ENCODE data around the gene PRSS36.

PRSS36 gene

GRCh38 chr16:31109622-31110021 lies 40.2 kb downstream of the PRSS36 start:
- no peak overlapping the region for H3K9ac ChIP-seq (ENCODE audit: low read length)
- no peak overlapping the region for H3K4me3 ChIP-seq (ENCODE audit: insufficient read depth, low read length, poor library complexity, severe bottlenecking)

GRCh38 chr16:31108794-31109558 lies 40.9 kb downstream of the PRSS36 start:
- Histone ChIP-seq H4K20me1 (ENCODE audit: low read depth, low read length) (no peaks in the 10 kb centered on the region), H3K9ac (ENCODE audit: low read length) (peak overlapping the region; percentile 86), H3K27me3 (ENCODE audit: low read length) (no peaks in the 10 kb centered on the region), H3F3A (ENCODE audit: insufficient read depth) (0 out of 2 replicates have a peak, but pooled peaks cover 16% of the 10 kb centered on the region), H3K36me3 (ENCODE audit: low read length) (no peaks in the 10 kb centered on the region), H3K9me2 (replicated peaks; ENCODE audit: insufficient read depth, low read length) (no peaks in the 10 kb centered on the region), H3K27ac (ENCODE audit: low read depth, low read length) (no peak overlapping the region), H3K9me3 (ENCODE audit: insufficient read depth, low read length) (no peaks in the 10 kb centered on the region), H3K4me2 (ENCODE audit: low read depth, low read length, poor library complexity, severe bottlenecking) (peak overlapping the region; percentile 98), H3K4me3 (ENCODE audit: insufficient read depth, low read length, poor library complexity, severe bottlenecking) (peak overlapping the region; percentile 74), H2AFZ (ENCODE audit: low read depth, low read length, severe bottlenecking) (peak overlapping the region; percentile 74), H3K79me2 (ENCODE audit: insufficient read depth, low read length) (0 out of 2 replicates have a peak, but pooled peaks cover 7% of the 10 kb centered on the region)
- TF ChIP-seq CTCF (IDR thresholded peaks at IDR 0.05; ENCODE audit: insufficient read depth, low read length, poor library complexity, severe bottlenecking): no peak
- TF ChIP-seq EZH2phosphoT487 (conservative IDR thresholded peaks at IDR 0.05; ENCODE audit: low read length): no peak

More at GRCh38 chr16:31109622-31110021, 40.2 kb downstream of the PRSS36 start:
- Histone ChIP-seq H3K36me3 (ENCODE audit: low read length) (no peaks in the 10 kb centered on the region), H3K4me2 (ENCODE audit: low read depth, low read length, poor library complexity, severe bottlenecking) (no peak overlapping the region), H3K27ac (ENCODE audit: low read depth, low read length) (no peak overlapping the region), H3F3A (ENCODE audit: insufficient read depth) (0 out of 2 replicates have a peak, but pooled peaks cover 16% of the 10 kb centered on the region), H3K9me3 (ENCODE audit: insufficient read depth, low read length) (no peaks in the 10 kb centered on the region), H2AFZ (ENCODE audit: low read depth, low read length, severe bottlenecking) (no peak overlapping the region), H4K20me1 (ENCODE audit: low read depth, low read length) (no peaks in the 10 kb centered on the region), H3K27me3 (ENCODE audit: low read length) (no peaks in the 10 kb centered on the region), H3K9me2 (replicated peaks; ENCODE audit: insufficient read depth, low read length) (no peaks in the 10 kb centered on the region), H3K79me2 (ENCODE audit: insufficient read depth, low read length) (0 out of 2 replicates have a peak, but pooled peaks cover 7% of the 10 kb centered on the region)
- TF ChIP-seq CTCF (IDR thresholded peaks at IDR 0.05; ENCODE audit: insufficient read depth, low read length, poor library complexity, severe bottlenecking) (no peak), EZH2phosphoT487 (conservative IDR thresholded peaks at IDR 0.05; ENCODE audit: low read length) (no peak)

- no peaks in the 10 kb centered on the region for H3K27me3 ChIP-seq (ENCODE audit: low read length)
- 0 out of 2 replicates have a peak, but pooled peaks cover 7% of the 10 kb centered on the region for H3K79me2 ChIP-seq (ENCODE audit: insufficient read depth, low read length)
- no peaks in the 10 kb centered on the region for H3K36me3 ChIP-seq (ENCODE audit: low read length)
- no peaks in the 10 kb centered on the region for H3K9me3 ChIP-seq (ENCODE audit: insufficient read depth, low read length)
- peak within 1 kb of the TSS; percentile 28 for H3K27ac ChIP-seq (ENCODE audit: low read depth, low read length)
- H3K9me2 ChIP-seq (replicated peaks; ENCODE audit: insufficient read depth, low read length): no peaks in the 10 kb centered on the region
- H3F3A ChIP-seq (ENCODE audit: insufficient read depth): 0 out of 2 replicates have a peak, but pooled peaks cover 12% of the 10 kb centered on the region
- no peak for TF ChIP-seq CTCF (IDR thresholded peaks at IDR 0.05; ENCODE audit: insufficient read depth, low read length, poor library complexity, severe bottlenecking)
- no peak for TF ChIP-seq EZH2phosphoT487 (conservative IDR thresholded peaks at IDR 0.05; ENCODE audit: low read length)
- peak within 1 kb of the TSS; percentile 74 for H3K4me3 ChIP-seq (ENCODE audit: insufficient read depth, low read length, poor library complexity, severe bottlenecking)
- H2AFZ ChIP-seq (ENCODE audit: low read depth, low read length, severe bottlenecking): peak within 1 kb of the TSS; percentile 74
- peak within 1 kb of the TSS; percentile 98 for H3K4me2 ChIP-seq (ENCODE audit: low read depth, low read length, poor library complexity, severe bottlenecking)
- H3K9ac ChIP-seq (ENCODE audit: low read length): peak within 1 kb of the TSS; percentile 86
- no peaks in the 10 kb centered on the region for H4K20me1 ChIP-seq (ENCODE audit: low read depth, low read length)
These were observed 41.7 kb downstream of the PRSS36 start, which contains the start of gene BCKDK for GRCh38 chr16:31108035-31108793. Gene BCKDK, plus strand, starts transcription at chr16:31108386. Its CDS starts 838 bp downstream, at chr16:31109224.
